Left ventricle myocardium inferior (tissue), 1 donor: ENCODE measurements around the gene RAB43. TPM values are rescaled to one million over a fixed set of nuclear protein-coding genes. Genes with fewer than 3 reads are reported as not detected.

Experiments used
- DNase-seq: peaks from one replicate; pipeline ENCODE4 v3.0.0-alpha.2; 2020
- H3K27ac ChIP-seq: fragments of 200-600 bp; replicated peaks from 2 replicates; pipeline ENCODE4 v1.8.0; 2021
- H3K27me3 ChIP-seq: fragments of 200-600 bp; 2 replicates; pipeline ENCODE4 v1.8.0; 2021; ENCODE audit warnings: low read depth
- H3K36me3 ChIP-seq: fragments of 200-600 bp; 2 replicates; pipeline ENCODE4 v1.8.0; 2021
- H3K4me1 ChIP-seq: fragments of 200-600 bp; 2 replicates; pipeline ENCODE4 v1.8.0; 2021
- H3K4me3 ChIP-seq: fragments of 200-600 bp; 2 replicates; pipeline ENCODE4 v1.8.0; 2021; ENCODE audit warnings: mild to moderate bottlenecking, moderate library complexity
- H3K9me3 ChIP-seq: fragments of 200-600 bp; replicated peaks from 2 replicates; pipeline ENCODE4 v1.8.0; 2021
- CTCF ChIP-seq: fragments of 200-600 bp; IDR thresholded peaks from 2 replicates; pipeline ENCODE4 v1.8.0; 2021; ENCODE audit warnings: antibody characterized with exemption, mild to moderate bottlenecking, borderline replicate concordance
- intact Hi-C: fragments of 100-400 bp; cut with micrococcal nuclease; formaldehyde crosslinking; loops from one replicate; pipeline ENCODE4 v1.11.0; 2022
- total RNA-seq: library from RNA; stranded (reverse); fragmentation: NEBNext Ultra II Directional; extraction: Animal tissue kit (Norgen Biotek cat#: 25700); gene quantifications from one replicate; pipeline ENCODE4 v1.2.1, GENCODE V29; 2021
- donor health status: DM: no; HTN: yes; CAD: no; lungs with severe emphysema.

RAB43 gene
- total RNA-seq, 1 donor from 2014 or later = 3.3 TPM

- Histone ChIP-seq H3K4me1 (peaks cover 30% of the 10 kb centered on the region), H3K27me3 (no peaks in the 10 kb centered on the region), H3K27ac (peak overlapping the region; percentile 95), H3K9me3 (no peaks in the 10 kb centered on the region), H3K4me3 (no peak overlapping the region), H3K36me3 (peaks cover 15% of the 10 kb centered on the region)
- TF ChIP-seq CTCF = no peak
- intact Hi-C loops = no loop called here
- DNase-seq = no peak
Observed at GRCh38 chr3:129123314-129124060, 1.9 kb upstream of the RAB43 start.

DNA sequence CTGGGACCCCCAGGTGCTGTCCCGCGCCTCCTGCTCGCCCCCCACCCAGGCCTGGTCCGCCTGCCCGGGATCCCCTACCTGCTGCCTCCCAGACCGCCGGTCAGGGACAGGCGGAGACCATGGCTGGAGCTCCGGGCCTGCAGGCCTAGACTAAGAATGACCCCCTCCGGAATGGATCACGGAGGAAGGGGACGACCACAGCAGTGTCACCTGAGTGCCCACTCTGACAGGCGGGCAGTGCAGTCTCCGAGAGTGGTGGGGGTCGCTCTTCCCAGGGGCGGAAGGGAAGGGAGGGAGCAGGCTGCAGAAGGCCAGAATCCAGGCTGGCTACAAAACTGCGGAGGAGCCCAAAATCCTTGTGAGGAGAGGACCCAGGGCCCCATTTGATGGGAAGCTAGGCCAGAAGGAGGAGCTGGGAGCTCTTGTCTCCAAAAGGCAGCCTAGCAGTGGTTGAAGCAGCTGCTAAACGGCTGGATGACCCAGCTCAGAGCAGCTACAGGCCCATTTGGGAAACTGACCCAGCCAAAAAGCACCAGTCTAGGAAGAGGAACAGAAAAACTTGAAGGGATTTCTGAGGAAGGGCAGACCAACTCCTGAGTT is 908 bp upstream of the RAB43 start:
- H3K27me3 ChIP-seq = no peaks in the 10 kb centered on the region
- DNase-seq = no peak
- intact Hi-C loops = no loop called here
- H3K9me3 ChIP-seq = no peaks in the 10 kb centered on the region
- peaks cover 10% of the 10 kb centered on the region for H3K36me3 ChIP-seq
- H3K4me1 ChIP-seq = peaks cover 33% of the 10 kb centered on the region
- H3K4me3 ChIP-seq = peak overlapping the region; percentile 96
- peak overlapping the region; percentile 95 for H3K27ac ChIP-seq
- no peak for TF ChIP-seq CTCF

GRCh38 chr3:129121016-129121791 is 400 bp downstream of the RAB43 start:
- peaks cover 41% of the 10 kb centered on the region for H3K4me1 ChIP-seq
- no peaks in the 10 kb centered on the region for H3K27me3 ChIP-seq
- intact Hi-C loops = no loop called here
- no peak for TF ChIP-seq CTCF
- H3K4me3 ChIP-seq = peak overlapping the region; percentile 96
- H3K9me3 ChIP-seq = no peaks in the 10 kb centered on the region
- H3K27ac ChIP-seq = peak overlapping the region; percentile 95
- DNase-seq = no peak
- H3K36me3 ChIP-seq = peaks cover 4% of the 10 kb centered on the region

DNA sequence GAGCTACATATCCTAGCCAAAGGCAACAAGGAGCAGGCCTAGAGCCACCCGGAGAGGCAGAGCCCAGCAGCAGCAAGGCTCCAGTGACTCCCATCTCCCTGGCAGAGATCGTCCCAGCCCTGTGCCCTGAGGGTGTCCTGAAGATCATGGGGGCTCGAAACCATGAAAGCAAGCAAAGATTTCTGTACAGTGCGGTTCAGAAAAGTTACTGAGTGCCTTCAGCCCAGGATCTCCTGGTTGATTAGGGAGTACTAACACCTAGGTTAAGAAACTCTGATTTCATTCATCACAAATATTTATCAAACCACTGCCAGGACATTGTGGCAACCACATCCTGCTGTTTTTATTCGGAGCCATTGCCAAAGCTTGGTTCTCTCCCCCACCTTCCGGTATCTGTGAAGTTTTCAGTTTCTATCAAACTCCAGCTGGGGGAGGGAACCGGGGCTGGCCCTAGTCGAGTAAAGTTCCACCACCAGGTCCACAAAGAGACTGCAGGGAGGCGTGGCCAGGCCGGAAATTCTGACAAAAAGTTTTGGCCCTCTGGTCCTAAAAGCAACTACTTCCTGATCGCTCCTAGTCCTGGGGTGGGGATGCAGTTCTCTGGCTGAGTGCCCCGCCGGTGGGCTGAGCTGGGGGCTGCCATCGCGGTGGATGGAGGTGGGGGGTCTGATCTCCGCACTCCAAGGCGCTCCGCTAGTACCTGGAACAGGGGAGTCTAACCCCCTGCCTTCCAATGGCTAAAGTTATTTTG is 1.2 kb downstream of the RAB43 start:
- DNase-seq = peak; percentile 84
- H3K9me3 ChIP-seq = no peaks in the 10 kb centered on the region
- H3K27ac ChIP-seq = peak overlapping the region; percentile 95
- TF ChIP-seq CTCF = peak; percentile 53
- H3K4me3 ChIP-seq = peak overlapping the region; percentile 96
- H3K27me3 ChIP-seq = no peaks in the 10 kb centered on the region
- H3K4me1 ChIP-seq = peaks cover 47% of the 10 kb centered on the region
- intact Hi-C loops = no loop called here
- H3K36me3 ChIP-seq = peaks cover 4% of the 10 kb centered on the region
